ENCODE data around the gene LIF.

DNA sequence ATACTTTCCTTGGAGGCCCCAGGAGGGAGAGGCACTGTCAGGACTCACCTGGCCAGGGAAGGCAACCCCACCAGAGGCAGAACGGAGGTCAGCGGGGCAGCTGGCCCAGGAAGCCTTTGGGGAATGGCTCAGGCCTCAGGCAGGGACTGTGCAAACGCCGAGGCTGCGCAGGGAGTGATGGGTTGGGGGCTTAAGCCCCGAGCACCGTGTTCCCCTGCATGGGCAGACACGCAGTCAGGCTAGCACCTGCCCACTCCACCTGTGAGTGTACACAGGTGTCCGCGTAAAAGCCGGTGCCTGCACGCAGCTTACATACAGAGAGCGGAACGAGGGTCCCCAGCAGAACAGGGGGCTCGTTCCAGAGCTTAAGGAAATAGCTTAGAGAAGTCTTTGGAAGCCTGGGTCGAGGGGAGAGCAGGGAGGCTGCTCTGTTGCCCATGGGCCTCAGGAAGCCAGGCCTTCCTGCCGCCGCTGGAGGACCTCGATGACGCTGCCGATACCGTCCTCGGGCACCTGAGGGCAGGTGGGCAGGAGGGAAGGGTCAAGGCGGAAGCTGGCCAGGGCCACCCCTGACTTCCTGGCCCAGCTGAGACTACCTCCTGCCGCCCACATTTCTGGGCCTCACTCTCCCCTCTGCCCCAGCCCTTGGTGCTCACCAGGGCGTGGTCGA, 38.8 kb upstream of the LIF start:
- TF ChIP-seq, protein P1, sequence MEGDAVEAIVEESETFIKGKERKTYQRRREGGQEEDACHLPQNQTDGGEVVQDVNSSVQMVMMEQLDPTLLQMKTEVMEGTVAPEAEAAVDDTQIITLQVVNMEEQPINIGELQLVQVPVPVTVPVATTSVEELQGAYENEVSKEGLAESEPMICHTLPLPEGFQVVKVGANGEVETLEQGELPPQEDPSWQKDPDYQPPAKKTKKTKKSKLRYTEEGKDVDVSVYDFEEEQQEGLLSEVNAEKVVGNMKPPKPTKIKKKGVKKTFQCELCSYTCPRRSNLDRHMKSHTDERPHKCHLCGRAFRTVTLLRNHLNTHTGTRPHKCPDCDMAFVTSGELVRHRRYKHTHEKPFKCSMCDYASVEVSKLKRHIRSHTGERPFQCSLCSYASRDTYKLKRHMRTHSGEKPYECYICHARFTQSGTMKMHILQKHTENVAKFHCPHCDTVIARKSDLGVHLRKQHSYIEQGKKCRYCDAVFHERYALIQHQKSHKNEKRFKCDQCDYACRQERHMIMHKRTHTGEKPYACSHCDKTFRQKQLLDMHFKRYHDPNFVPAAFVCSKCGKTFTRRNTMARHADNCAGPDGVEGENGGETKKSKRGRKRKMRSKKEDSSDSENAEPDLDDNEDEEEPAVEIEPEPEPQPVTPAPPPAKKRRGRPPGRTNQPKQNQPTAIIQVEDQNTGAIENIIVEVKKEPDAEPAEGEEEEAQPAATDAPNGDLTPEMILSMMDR (conservative IDR thresholded peaks at IDR 0.05; ENCODE audit: low read length) = no peak
- no peak for TF ChIP-seq EZH2phosphoT487 (IDR thresholded peaks at IDR 0.05; ENCODE audit: borderline replicate concordance, low read depth, low read length)

Data from OCI-LY7 (cell line).